Type B pancreatic cell (in vitro differentiated cells): ENCODE results near the gene CRTC1. TPM values are rescaled to one million over a fixed set of nuclear protein-coding genes. Genes with fewer than 3 reads are reported as not detected.

Source experiments
- DNase-seq: peaks from one replicate; pipeline ENCODE4 v3.0.0; 2021; ENCODE audit warnings: mixed read lengths; ENCODE audit not compliant: unreplicated experiment; ENCODE audit errors: extremely low spot score
- H3K27ac Mint-ChIP-seq: 2 replicates; pipeline ENCODE4 v1.8.0; 2021; ENCODE audit warnings: mild to moderate bottlenecking, mixed read lengths
- H3K27me3 Mint-ChIP-seq: 2 replicates; pipeline ENCODE4 v1.8.0; 2021; ENCODE audit warnings: mixed read lengths
- H3K36me3 Mint-ChIP-seq: 2 replicates; pipeline ENCODE4 v1.8.0; 2021; ENCODE audit warnings: mixed read lengths
- H3K4me1 Mint-ChIP-seq: one replicate; pipeline ENCODE4 v1.8.0; 2021; ENCODE audit warnings: mixed read lengths; ENCODE audit not compliant: unreplicated experiment
- H3K4me3 Mint-ChIP-seq: 2 replicates; pipeline ENCODE4 v1.8.0; 2021; ENCODE audit warnings: mild to moderate bottlenecking, mixed read lengths
- H3K9me3 Mint-ChIP-seq: 2 replicates; pipeline ENCODE4 v1.8.0; 2021; ENCODE audit warnings: mixed read lengths
- CTCF ChIP-seq: fragments of 200-600 bp; sonication (generic); conservative IDR thresholded peaks from 2 replicates; pipeline ENCODE4 v1.5.0; 2021; ENCODE audit warnings: antibody characterized with exemption, mild to moderate bottlenecking
- total RNA-seq: library from RNA; stranded (reverse); gene quantifications from 2 replicates; pipeline ENCODE4 v1.2.1, GENCODE V29; 2021; ENCODE audit warnings: low replicate concordance

CRTC1 gene
- total RNA-seq, 1 donor from 2014 or later: 20.2 TPM

GRCh38 chr19:18655173-18655844 is 28.2 kb upstream of the CRTC1 start:
- Mint-ChIP-seq H3K9me3 (no peaks in the 10 kb centered on the region), H3K4me3 (no peak overlapping the region), H3K27me3 (no peaks in the 10 kb centered on the region), H3K36me3 (no peaks in the 10 kb centered on the region), H3K4me1 (peaks cover 29% of the 10 kb centered on the region), H3K27ac (no peak overlapping the region)
- DNase-seq: no peak
- TF ChIP-seq CTCF: no peak

GRCh38 chr19:18656337-18657086 is 27.0 kb upstream of the CRTC1 start:
- TF ChIP-seq CTCF: no peak
- Mint-ChIP-seq H3K4me3 (no peak overlapping the region), H3K36me3 (no peaks in the 10 kb centered on the region), H3K4me1 (peaks cover 25% of the 10 kb centered on the region), H3K27ac (no peak overlapping the region), H3K9me3 (no peaks in the 10 kb centered on the region), H3K27me3 (no peaks in the 10 kb centered on the region)
- DNase-seq: no peak

DNA sequence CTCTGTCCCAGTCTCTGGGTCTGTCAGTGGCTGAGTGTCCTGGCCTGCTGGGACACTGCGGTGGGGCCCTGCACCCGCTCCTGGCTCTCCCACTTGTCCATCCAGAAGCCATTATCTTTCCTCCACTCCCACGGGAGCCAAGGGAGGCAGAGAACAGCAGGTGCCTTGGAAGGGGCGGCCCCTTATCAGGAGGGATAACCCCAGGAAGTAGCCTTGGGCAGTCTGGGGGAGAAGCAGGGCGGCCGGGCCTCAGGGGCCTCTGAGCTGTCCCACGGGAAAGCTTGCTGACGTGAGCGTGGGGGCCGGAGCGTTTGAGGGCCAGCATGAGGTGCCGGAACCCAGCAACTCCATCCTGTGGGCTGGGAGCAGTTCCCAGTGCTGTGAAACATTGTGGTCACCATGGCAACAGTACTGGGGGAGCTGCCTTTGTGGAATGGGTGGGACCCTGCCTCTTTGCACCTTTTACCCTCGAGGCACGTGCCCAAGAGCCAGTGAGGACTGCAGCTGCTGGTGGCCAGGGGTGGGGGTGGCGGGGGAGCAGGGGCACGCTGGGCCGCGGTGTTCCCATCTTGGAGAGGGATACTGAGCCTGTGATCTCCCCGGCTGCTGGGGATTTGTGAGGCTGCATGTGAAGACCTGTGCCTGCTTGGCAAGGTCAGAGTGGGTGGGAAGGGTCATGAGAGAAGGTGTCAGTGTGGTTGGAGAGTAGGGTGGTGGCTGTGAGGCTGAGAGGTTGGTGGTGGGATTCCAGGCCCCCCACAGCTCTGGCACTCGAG is 25.7 kb upstream of the CRTC1 start:
- Mint-ChIP-seq H3K4me3 (no peak overlapping the region), H3K27me3 (no peaks in the 10 kb centered on the region), H3K36me3 (no peaks in the 10 kb centered on the region), H3K4me1 (peaks cover 25% of the 10 kb centered on the region), H3K27ac (no peak overlapping the region), H3K9me3 (no peaks in the 10 kb centered on the region)
- no peak for DNase-seq
- TF ChIP-seq CTCF: no peak

GRCh38 chr19:18658366-18658855 is 25.1 kb upstream of the CRTC1 start:
- H3K9me3 Mint-ChIP-seq: no peaks in the 10 kb centered on the region
- H3K36me3 Mint-ChIP-seq: no peaks in the 10 kb centered on the region
- no peak overlapping the region for H3K4me3 Mint-ChIP-seq
- H3K27ac Mint-ChIP-seq: no peak overlapping the region
- no peaks in the 10 kb centered on the region for H3K27me3 Mint-ChIP-seq
- TF ChIP-seq CTCF: no peak
- no peak for DNase-seq
- peaks cover 25% of the 10 kb centered on the region for H3K4me1 Mint-ChIP-seq

- Mint-ChIP-seq H3K27ac (no peak overlapping the region), H3K9me3 (no peaks in the 10 kb centered on the region), H3K36me3 (no peaks in the 10 kb centered on the region), H3K4me3 (no peak overlapping the region), H3K4me1 (peaks cover 25% of the 10 kb centered on the region), H3K27me3 (no peaks in the 10 kb centered on the region)
- no peak for DNase-seq
- TF ChIP-seq CTCF: no peak
These were observed 24.0 kb upstream of the CRTC1 start for GRCh38 chr19:18659281-18660050.
